ENCODE measurements around the gene RASGEF1C.

DNA sequence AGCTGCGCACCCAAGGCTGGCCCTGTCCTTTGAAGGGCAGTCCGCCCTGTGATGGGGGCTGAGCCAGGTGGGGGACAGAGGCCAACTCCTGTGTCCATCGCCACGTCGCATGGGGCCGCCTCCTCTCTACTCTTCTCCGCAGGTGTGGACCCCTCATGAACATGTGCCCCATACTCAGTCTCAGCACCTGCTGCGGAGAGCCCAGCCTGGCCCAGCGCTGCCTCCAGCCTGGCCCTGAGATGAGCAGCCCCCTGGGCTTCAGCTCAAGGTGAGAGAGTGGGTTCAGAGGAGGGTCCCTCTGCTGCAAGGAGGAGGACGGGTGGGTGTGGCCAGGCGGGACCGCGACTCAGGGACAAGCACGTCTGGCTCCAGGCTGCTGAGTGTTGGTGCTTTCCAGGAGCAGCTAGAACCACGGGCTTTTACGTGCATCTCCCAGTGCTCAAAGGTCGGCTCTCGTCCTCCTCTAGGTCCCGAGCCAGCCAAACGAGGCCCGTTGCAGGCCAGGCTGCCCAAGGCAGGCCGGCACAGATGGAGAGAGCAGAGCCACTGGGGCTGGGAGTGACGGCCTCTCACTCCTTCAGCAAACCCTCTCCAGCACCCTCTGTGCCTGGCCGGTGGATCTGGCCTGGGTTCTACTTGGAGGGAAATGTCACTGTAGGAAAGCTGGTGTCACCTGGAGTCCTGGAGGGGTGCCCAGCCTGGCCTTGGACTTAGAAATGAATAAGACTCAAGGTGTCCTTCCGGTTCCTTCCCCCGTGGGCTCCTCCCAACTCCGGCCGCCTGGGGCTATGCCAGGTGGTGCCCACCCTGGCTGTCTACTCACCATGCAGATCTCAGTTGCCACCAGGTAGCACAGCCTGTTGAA is 88.5 kb downstream of the RASGEF1C start:
- TF ChIP-seq POLR2AphosphoS5 (IDR thresholded peaks at IDR 0.05; ENCODE audit: low read depth, low read length) (no peak), REST (IDR thresholded peaks at IDR 0.05; ENCODE audit: insufficient read depth in 1 of 2, low read depth in 2 of 2, low read length in 2 of 2) (no peak)

All from PFSK-1 (cell line).